CD4-positive, alpha-beta T cell treated with Interferon alpha-2 for 1 hour (primary cell): ENCODE results near the gene KLHL22.
"Not testable (repeated sequence)": the region's sequence is repeated elsewhere in the genome, so short reads cannot be mapped to it uniquely, and the experiment has no call there.

ENCODE experiments used
- DNase-seq, 2 donors: peaks; one replicate each; pipeline ENCODE4 v3.0.0-alpha.2; 2020 to 2022

The KLHL22 gene

DNA sequence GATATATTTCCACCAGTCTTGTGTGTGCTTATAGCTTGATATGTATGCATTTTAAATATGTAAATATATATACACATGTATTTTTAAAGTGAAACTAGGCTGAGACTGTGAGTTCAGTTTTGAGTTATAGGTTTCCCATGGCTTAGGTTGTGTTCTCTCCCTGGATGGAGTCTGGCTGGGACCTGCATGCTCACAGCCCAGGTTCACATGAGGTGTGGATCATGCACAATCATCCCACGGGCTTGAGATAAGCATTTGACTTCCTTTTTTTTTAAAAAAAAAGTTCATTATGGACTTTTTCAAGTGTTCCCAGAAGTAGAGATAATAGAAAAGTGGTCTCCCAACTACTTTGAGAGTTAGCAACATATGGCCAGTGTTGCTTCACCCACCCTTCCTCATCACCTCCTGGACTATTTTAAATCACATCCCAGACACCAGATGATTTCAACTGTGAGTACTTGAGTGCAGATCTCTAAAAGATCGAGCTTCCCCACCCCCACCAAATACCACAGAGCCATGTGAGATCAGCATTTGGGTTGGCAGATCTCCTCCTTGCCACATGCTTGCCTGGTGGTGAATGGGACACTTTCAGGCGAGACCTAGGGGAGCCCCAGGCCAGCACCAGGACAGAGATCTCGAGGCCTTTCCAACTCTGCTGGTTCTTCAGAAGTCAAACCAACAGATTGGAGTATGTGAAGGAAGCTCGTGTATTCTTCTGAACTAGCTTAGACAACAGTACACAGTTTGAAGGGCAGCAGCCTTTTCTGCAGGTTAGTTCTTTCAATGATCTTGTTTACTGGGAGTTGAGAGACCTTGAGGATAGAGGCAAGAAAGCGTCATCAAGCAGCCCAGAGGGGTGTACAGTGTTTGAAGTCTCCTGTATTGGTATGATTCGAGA, 27.7 kb upstream of the KLHL22 start:
- no peak for DNase-seq

DNA sequence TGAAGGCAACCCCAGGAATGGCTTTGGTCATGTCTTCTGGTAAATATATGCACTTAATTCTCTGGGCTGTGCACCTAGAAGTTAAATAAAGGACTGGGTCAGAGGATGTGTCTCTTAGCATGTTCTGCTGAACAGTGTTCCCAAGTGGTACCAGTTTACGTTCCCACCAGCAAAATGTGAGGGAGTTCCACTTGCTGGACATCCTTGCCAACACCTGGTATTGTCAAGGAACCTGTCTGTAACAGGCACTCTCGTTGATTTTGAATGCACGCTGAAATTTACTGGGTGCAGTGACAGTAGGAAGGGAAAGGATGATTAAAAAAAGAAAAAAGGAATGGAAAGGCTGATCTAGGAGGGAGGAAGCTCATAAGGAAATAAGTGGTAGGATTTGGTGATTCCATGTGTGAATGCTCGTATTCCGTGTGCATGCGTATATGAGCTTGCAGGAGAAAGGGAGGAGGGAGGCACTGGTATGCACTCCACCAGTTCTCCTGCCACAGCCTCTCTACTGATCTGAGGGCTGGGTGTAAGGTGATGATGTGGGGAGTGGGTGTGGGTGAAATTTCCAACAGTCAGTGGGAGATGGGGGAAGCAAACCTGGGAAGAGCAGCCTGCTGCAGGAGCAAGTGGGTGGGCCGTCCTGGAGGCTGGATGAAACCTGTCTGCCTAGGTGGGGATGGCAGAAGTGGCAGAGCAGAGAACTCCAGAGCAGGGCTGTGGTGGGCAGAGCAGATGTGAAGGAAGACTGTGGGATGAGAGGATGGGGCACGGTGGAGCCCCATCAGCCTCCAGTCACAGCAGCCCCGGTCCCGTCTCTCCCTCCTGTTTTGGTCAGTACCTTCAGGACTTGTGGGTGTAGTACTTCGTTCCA, 26.8 kb upstream of the KLHL22 start:
- no peak for DNase-seq

DNA sequence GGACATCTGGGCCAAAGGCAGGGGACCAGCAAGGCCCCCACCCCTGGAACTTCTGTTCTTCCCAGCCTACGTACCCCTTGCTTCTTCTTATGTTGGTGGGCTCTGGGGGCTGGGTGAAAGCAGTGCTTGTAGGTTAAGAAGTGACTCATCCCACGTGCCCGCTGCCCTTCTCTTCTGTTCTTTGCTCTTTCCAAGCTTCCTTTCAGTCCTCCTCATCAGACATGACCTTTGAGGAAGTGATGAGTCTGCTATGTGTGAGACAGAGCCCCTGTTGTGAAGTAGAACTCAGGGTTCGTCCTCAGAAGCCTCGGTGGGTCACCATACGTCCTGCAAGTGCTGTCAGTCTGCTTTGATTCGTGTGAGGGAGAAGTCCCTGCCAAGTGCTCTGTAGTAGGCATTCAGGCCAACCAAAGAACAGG, 24.5 kb upstream of the KLHL22 start:
- no peak for DNase-seq

DNA sequence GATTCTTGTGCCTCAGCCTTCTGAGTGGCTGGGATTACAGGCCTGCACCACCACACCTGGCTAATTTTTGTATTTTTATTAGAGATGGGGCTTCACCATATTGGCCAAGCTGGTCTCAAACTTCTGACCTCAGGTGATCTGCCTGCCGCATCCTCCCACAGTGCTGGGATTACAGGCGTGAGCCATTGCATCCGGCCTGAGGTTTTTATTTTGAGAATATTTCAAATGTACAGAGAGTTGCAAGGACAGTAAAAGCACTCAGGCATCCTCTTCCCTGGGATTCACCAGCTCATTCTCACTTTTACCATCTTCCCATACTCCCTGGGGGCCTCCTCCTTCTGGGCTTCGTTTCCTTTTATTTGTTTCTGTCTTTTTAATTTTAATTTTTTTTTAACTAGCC, 24.0 kb upstream of the KLHL22 start:
- DNase-seq, result no peak

DNA sequence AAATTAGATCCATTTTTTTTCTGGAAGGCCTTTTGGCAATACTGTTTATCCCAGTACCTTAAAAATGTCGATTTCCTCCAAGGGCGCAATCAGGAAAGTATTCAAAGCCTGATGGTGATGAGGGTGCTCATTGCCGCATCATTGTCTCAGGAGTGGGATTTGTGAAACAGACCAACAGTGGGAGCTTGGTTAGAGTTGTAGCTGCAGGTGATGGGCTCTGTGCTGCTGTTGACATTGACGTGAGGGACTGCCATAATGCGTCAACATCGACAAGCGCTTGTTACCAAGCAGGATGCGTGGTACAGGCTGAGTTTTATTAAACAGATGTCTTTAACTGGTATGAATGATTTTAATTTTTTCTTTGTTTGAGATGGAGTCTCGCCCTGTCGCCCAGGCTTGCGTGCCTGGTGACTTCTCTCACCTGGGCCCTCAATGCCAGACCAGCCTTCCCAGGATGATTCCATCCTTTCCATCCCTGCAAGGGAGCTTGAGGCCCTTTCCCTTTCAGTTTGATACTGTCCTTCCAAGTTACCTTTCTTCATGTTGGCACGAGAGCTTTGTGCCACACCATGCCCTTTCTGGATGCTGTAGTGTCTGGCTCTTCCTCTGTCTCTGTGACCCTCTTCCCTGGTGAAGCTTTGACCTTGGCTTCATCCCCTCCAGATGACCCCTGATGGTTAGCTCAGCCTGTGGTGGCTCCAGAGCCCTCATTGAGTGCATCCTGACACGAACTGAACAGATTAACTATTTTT, 22.4 kb upstream of the KLHL22 start:
- DNase-seq, result no peak

DNA sequence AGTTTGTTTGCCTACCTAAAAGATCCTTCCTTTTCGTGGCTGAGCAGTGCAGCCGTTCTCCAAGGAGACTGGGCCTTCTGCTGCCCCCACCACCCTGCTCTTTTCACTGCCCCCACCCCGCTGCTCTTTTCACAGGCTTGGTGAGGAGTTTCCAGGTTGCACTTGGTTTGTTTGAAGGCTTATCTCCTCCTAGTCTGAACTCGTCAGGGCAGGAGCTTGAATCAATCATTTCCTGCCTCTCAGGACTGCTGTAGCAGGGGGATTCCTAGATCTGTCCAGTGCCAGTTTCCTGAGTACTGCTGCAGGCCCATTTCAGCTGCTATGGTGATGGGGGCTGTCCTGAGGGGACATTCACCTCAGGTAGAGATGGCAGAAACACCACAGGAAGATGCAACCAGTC, 21.8 kb upstream of the KLHL22 start:
- no peak for DNase-seq

DNA sequence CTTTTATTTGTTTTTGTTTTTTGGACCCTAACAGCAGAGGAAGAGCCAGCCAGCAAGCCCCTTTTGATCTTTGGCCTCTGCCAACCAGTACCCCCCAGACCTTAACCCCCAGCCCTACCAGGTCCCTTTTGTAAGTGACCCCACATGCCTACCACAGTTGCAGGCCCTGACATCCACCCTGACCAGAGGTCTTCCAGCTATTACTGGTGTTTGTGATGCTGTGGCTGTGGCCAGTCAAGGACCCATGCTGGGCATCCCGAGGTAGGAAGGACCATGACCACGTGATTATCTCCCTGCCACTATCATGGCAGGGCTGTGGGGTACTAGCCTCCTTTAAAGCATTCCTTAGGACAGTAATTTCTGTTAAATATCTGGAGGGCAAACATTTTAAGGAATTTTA, 20.8 kb upstream of the KLHL22 start:
- DNase-seq, result no peak

DNA sequence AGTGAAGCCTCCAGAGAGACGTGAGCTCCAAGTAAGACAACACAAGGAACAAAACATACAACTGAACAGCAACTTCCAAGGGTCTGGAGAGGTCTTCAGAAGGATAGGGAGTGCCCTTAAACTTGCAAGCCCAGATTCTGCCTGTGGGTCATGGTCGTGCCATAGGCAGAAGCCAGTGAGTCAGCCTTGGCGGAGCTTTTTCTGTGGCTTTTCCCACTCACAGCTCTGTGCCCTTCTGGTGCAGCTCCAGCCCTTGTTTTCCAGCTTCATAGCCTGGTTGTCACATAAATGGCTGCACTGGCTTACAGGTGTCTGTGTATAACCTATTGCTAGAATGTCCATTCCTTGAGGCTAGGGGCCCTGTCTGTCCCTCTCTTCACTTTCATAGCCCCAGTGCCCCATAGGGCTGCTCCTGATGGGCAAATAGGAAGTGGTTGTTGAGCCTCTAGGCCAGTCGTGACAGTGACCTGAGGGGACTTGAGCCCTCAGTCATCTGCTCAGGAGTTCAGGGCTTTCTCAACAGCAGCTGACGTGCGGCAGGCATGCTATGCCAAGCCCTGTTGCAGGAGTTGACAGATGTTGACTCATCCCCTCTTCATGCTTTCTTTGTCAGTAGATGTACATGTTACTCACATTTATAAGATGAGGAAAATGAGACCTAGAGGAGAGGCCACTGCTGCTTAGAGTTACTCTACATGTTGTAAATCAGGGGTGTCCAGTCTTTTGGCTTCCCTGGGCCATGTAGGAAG, 19.2 kb upstream of the KLHL22 start:
- DNase-seq, result no peak

DNA sequence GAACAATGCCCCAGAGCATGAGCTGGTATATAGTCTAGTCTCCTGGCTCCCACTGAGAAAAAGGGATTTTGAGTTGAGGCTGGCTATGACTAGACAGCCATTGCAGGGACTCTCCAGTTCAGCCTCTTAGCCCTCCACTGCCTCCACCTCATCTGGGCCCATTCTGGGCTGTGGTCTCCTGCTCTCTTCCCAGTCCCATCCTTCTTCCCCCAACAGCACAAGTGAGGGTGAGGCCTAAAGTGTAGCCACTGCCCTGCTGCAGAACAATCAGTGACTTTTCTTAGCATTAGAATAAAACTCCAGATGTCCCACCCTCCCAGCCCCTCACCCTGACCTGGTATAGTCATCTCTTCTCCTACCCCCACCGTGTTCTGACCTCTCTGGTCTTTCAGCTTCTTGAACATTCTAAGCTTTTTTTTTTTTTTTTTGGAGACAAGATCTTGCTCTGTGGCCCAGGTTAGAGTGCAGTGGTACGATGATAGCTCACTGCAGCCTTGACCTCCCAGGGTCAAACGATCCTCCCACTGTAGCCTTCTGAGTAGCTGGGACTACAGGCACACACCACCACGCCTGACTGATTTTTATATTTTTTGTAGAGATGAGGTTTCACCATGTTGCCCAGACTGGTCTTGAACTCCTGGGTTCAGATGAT, 16.1 kb upstream of the KLHL22 start:
- no peak for DNase-seq

DNA sequence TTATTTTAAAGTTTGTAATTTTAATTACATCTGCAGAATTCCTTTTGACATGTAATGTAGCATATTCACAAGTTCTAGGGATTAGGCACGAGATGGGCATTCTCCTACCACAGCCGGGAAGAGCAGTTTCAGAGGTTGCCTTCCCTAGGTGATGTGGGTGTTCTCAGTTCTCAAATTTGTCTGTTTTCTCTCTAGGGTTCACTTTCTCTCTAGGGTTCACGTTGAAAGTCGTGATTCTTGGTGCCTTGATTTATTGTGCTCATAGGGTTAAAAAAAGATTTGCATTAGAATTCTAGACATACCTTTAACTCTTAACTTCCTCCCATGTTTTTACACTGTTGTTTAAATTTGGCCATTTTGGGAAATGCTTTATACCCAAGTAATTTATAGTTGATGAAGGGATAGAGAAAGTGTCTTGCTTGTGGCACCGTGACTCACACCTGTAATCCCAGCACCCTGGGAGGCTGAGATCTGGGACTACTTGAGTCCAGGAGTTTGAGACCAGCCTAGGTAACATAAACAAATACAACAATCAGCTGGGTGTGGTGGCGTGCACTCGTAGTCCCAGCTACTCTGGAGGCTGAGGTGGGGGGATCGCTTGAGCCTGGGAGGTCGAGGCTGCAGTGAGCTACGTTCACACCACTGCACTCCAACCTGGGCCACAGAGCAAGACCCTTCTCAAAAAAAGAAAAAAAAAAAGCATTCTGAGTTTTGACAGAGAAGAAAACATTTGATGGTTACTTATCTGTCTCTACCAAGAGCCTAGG, 15.4 kb upstream of the KLHL22 start:
- no peak for DNase-seq

DNA sequence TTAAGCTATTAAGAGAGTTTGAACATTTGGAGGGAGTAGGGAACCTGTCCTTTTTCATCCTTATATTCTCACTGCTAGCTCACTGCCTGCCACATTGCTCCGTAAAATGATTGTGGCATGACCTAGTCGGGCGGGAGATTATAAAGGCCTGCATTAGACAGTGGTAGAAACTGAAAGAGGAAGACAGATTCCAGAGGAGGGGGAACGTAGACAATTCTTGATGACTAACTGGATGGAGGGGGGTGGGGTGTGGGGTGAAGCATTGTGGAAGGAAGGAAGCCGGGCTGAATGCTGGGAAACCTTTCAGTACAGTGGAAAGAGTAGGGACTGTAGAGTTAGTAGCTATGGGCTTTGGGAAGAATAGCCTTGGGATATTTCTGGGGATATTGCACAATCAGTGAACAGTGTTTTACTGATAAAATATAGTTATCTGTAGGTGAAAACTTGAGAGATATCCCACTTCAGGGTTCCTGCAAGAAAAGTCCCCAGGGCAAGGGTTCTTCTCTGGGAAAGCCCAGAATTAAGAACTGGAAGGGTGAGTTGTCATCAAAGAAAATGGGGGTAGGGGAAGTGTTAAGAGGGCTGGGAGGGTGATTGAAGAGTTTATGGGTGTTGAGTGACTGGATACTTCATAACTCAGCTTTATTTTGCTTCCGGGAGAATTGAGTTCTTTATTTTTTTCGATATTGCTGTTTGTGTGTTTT, 13.9 kb upstream of the KLHL22 start:
- DNase-seq, result peak; percentile 62 to 67

DNA sequence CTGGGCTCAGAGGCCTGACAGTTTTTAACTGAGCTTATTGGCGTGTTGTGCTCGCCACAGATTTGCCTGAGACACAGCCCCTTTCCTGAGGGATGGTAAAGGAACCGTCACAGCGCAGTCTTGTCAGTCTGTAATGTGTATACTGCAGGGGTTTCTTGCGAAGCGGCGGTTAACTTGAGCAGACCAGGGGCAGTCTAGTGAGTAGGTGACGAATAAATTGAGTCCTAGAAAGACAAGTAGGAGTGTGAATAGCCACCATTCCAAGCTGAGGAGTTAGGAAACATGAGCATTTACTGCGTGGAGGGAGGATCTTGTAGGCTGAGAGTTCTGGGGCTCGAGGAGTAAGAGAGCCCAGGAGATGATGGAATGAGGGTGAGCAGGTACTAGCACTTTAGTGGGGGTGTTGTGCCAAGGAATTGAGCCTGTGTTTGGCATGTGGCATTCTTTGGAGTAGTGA, 13.2 kb upstream of the KLHL22 start:
- no peak for DNase-seq

DNA sequence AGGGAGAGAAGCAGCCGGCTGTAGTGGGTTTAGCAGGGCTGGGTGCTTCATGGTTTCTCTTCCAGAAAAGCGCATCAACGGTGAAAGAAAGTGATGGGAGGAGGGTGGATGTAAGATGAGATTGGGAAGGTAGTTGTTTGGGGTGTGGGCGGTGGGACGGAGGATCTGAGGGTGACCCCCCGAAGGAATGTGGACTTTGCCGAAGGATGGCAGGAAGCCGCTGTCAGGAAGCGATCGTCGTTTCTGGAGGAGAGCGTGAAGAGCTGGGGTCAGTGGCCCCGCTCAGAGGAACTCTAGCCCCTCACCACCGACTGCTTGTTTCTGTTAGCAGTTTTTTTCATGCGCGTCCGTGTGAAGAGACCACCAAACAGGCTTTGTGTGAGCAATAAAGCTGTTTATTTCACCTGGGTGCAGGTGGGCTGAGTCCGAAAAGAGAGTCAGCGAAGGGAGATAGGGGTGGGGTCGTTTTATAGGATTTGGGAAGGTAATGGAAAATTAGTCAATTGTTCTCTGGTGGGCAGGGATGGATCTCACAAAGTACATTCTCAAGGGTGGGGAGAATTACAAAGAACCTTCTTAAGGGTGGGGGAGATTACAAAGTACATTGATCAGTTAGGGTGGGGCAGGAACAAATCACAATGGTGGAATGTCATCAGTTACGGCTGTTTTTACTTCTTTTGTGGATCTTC, 12.6 kb upstream of the KLHL22 start:
- DNase-seq, result not testable (repeated sequence)

DNA sequence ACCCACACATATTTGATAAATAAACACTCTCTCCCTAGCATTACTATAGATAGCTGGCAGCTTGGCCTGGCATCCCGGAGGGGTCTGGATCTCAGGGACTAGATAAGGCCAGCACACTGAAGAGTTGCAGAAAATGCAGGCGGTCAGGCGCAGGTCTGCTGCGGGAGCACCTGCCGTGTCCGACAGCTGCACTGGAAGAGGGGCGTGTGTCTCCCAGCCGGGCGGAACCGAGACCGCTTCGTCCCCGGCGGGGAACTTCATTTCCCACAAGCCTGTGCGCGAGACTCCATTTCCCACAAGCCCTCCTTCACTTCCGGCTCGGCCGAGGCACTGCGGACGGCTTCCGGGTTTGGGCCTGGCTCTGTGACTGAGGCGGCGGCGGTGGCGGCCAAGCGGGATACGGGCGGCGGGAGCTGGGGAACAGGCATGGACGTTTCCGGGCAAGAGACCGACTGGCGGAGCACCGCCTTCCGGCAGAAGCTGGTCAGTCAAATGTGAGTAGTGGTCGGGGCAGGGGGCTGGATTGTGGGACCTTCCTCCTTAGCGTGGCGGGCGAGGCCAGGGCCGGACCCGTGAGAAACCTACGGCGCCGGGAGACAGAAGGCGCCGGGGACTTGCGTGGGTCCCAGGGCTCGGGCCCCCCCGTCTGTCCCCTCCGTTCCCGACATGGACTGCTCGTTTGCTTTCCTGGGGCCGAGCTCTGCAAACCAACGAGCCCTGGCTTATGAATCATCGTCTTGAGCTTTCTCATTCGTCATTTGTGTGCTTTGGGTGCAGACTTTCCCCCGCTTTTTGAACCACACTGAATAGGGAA, 11.9 kb upstream of the KLHL22 start, which contains the start of gene MED15:
TSS of gene MED15 (plus strand) at position 358 of the 814 bp plus-strand sequence. CDS start at position 427, 69 bp downstream.
- peak; percentile 85 to 89 for DNase-seq

DNA sequence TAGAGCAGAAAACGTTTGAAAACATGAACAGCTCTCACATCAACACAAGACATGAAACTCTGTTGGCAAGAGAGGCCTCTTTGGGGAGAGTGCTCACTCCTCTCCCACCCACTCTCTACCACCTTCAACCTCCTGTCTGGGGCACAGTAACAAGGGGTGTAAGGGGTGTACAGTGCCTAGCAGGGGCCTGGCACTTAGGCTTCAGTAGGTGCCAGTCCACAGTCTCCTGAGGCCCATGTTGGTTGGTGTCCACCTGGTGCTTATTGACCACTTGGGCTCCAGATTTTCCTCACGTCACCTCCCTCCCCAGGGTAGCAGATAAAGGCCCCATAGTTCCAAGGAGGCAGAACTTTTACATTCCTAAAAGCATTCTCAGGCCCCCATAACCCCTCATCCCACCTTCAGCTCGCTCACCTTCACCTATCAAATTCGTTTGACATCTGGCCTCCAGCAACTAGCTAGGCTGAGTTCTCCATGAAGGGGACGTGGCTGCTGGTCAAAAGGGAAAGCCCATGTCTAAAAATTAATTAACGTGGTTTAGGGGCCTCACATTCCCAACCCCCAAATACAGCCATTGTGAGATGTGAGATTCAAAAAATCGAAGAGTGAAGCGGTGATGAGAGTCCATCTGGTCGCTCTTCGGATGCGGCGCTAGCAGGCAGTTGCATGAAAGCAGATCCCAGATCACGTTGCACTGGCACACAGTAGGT, 11.1 kb upstream of the KLHL22 start:
- no peak for DNase-seq

DNA sequence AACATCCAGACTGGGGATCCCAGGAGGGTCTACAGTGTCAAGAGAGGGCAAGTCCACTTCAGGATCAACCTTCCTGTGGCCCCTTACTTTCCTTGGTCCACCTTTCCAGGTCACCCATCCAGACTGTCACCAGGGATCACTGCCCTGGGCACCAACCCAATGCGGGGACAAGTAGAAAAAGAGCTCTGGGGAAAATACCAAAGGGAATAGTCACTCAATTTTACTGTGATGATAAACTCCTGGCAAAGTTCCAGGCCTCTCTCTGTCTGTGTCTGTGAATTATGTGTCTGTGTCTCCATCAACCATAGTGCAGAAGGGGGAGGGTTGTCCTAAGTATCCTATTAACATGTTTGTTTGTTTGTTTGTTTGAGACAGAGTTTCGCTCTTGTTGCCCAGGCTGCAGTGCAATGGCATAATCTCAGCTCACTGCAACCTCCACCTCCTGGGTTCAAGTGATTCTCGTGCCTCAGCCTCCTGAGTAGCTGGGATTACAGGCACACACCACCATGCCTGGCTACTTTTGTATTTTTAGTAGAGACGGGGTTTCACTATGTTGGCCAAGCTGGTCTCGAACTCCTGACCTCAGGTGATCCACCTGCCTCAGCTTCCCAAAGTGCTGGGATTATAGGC, 8.8 kb upstream of the KLHL22 start:
- not testable (repeated sequence) for DNase-seq

DNA sequence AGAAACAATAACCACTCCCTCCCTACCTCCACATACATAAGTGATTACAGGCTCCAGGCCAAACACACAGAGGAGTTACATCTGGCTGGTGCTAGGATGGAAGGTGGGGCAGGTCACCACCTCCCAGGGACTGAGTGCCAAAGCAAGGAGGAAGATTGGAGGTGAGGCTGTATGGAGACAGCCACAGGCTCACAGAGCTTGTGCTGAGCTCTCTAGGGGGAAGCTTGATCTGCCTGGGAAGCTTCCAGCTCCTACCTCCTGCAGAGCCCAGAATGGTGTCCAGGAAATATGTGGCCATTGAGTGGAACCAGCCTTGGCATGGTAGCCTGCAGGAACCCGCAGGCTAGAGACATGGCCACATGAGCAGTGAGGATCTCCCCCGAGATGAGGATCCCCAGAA, 8.2 kb upstream of the KLHL22 start:
- DNase-seq, result no peak
